Measurements from ENCODE around the gene ALOXE3. TPM values are rescaled to one million over a fixed set of nuclear protein-coding genes. Genes with fewer than 3 reads are reported as not detected.

The ALOXE3 gene
- total RNA-seq, 1 donor from 2014 or later, result not detected

DNA sequence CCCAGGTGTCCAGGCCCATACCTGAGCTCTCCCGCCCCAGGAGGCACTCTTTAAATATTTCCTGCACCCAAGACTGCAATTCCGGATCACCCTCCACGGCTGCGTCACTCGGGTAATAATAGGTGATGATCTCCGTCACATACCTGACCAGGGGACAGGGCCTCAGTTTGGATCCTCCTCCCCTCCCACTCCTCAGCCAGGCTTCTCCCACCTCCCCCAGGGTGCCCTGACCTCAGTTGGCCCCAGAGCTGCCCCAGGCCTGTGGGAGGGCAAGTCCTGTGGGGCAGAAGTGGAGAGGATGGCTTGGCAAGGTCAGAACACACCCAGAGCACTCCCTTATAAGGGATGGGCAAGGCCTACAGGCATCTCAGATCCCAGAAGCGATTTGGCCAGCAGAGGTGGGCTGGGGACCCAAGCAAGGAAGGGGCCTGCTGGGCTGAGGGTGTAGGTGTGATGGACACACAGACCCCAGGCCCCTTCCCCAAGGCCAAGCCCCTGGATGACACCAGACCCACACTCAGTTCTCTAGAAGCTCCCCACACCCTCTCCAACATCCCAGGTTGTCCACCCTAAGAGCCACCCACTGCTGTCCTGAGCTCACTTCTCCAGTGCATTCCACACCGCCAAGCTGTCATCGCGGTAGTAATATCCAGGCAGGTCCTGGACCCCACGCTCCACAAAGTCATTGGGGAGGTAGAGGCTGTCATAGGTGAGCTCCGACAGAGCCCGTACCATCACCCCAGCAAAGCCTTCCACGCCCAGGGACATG is 42.6 kb downstream of the ALOXE3 start:
- peaks cover 2% of the 10 kb centered on the region for H3K36me3 Mint-ChIP-seq
- H3K9me3 Mint-ChIP-seq, result peaks cover 8% of the 10 kb centered on the region
- Histone ChIP-seq H3K27me3 (peaks cover 99% of the 10 kb centered on the region), H2AFZ (replicated peaks) (no peak overlapping the region), H3K4me2 (no peak overlapping the region), H3K27ac (no peak overlapping the region), H3K9me3 (ENCODE audit: low read depth) (no peaks in the 10 kb centered on the region), H4K20me1 (ENCODE audit: low read depth) (peaks cover 13% of the 10 kb centered on the region), H3K79me2 (ENCODE audit: low read depth) (no peaks in the 10 kb centered on the region), H3K9ac (no peak overlapping the region), H3K4me3 (no peak overlapping the region), H3K4me1 (peaks cover 15% of the 10 kb centered on the region), H3K36me3 (no peaks in the 10 kb centered on the region), H3F3A (ENCODE audit: low read depth) (no peaks in the 10 kb centered on the region)
- H3K27ac Mint-ChIP-seq, result no peak overlapping the region
- no peak for TF ChIP-seq EZH2 (IDR thresholded peaks at IDR 0.05)
- TF ChIP-seq, protein P1, sequence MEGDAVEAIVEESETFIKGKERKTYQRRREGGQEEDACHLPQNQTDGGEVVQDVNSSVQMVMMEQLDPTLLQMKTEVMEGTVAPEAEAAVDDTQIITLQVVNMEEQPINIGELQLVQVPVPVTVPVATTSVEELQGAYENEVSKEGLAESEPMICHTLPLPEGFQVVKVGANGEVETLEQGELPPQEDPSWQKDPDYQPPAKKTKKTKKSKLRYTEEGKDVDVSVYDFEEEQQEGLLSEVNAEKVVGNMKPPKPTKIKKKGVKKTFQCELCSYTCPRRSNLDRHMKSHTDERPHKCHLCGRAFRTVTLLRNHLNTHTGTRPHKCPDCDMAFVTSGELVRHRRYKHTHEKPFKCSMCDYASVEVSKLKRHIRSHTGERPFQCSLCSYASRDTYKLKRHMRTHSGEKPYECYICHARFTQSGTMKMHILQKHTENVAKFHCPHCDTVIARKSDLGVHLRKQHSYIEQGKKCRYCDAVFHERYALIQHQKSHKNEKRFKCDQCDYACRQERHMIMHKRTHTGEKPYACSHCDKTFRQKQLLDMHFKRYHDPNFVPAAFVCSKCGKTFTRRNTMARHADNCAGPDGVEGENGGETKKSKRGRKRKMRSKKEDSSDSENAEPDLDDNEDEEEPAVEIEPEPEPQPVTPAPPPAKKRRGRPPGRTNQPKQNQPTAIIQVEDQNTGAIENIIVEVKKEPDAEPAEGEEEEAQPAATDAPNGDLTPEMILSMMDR (IDR thresholded peaks at IDR 0.05), result no peak
- TF ChIP-seq EZH2phosphoT487 (IDR thresholded peaks at IDR 0.05), result no peak
- DNase-seq (ENCODE audit: low spot score), result no peak
- H3K4me1 Mint-ChIP-seq, result peaks cover 19% of the 10 kb centered on the region
- peaks cover 69% of the 10 kb centered on the region for H3K27me3 Mint-ChIP-seq (ENCODE audit: insufficient read depth, low read depth)
- peak overlapping the region; percentile 43 for H3K4me3 Mint-ChIP-seq

DNA sequence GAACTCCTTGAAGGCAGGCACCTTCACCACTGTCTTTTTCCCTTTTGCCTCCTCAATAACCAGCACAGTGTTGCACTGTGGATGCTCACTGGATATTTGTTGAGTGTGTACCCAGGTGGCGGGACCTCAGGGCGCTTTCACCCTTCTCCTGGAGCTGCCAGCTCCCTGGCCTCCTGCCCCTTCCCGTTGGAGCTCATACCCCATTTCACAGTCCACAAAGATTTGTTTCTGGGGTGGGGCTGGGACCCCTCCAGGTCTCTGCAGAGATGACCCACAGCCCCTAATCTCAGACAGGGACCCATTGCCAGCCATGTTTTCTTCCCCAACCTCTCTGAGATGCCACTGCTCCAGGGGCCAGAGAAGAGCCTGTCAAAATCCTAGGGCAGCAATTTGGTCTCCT is 43.2 kb downstream of the ALOXE3 start:
- peaks cover 13% of the 10 kb centered on the region for H4K20me1 ChIP-seq (ENCODE audit: low read depth)
- H3K27ac ChIP-seq, result no peak overlapping the region
- DNase-seq (ENCODE audit: low spot score), result no peak
- peaks cover 11% of the 10 kb centered on the region for H3K4me1 ChIP-seq
- no peaks in the 10 kb centered on the region for H3K9me3 ChIP-seq (ENCODE audit: low read depth)
- Mint-ChIP-seq H3K27me3 (ENCODE audit: insufficient read depth, low read depth) (peaks cover 71% of the 10 kb centered on the region), H3K9me3 (peaks cover 8% of the 10 kb centered on the region), H3K36me3 (peaks cover 2% of the 10 kb centered on the region), H3K27ac (no peak overlapping the region), H3K4me1 (peaks cover 19% of the 10 kb centered on the region), H3K4me3 (peak overlapping the region; percentile 66)
- H3K4me2 ChIP-seq, result no peak overlapping the region
- no peak overlapping the region for H2AFZ ChIP-seq (replicated peaks)
- no peaks in the 10 kb centered on the region for H3F3A ChIP-seq (ENCODE audit: low read depth)
- H3K36me3 ChIP-seq, result no peaks in the 10 kb centered on the region
- H3K4me3 ChIP-seq, result no peak overlapping the region
- H3K9ac ChIP-seq, result no peak overlapping the region
- peaks cover 99% of the 10 kb centered on the region for H3K27me3 ChIP-seq
- H3K79me2 ChIP-seq (ENCODE audit: low read depth), result no peaks in the 10 kb centered on the region
- TF ChIP-seq, protein P1 (IDR thresholded peaks at IDR 0.05), result no peak
- TF ChIP-seq EZH2phosphoT487 (IDR thresholded peaks at IDR 0.05), result no peak
- TF ChIP-seq EZH2 (IDR thresholded peaks at IDR 0.05), result no peak

DNA sequence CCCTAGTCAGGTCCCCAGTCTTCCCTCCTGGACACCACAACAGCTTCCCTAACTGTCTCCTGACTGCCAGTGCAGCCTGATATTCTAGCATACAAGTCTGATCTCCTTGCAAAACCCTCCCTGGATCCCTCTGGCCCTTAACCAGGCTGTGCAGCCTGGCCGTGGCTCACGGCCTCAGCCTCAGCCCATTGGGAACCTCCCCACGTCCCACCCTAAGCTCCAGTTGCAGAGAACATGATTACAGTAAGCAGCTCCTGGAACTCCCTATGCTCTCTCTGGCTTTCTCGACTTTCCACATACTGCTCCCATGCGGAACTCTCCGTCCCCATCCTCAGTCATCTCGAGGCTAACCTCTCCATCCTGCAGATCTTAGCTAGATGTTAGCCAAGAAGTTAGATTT is 43.8 kb downstream of the ALOXE3 start:
- H3K27ac ChIP-seq, result no peak overlapping the region
- no peak overlapping the region for H3K9ac ChIP-seq
- Mint-ChIP-seq H3K27ac (no peak overlapping the region), H3K4me3 (peak overlapping the region; percentile 66), H3K27me3 (ENCODE audit: insufficient read depth, low read depth) (peaks cover 74% of the 10 kb centered on the region), H3K4me1 (peaks cover 19% of the 10 kb centered on the region), H3K36me3 (peaks cover 2% of the 10 kb centered on the region), H3K9me3 (peaks cover 8% of the 10 kb centered on the region)
- H2AFZ ChIP-seq (replicated peaks), result no peak overlapping the region
- H3K4me3 ChIP-seq, result no peak overlapping the region
- H3K36me3 ChIP-seq, result no peaks in the 10 kb centered on the region
- H3K79me2 ChIP-seq (ENCODE audit: low read depth), result no peaks in the 10 kb centered on the region
- TF ChIP-seq, protein P1 (IDR thresholded peaks at IDR 0.05), result no peak
- TF ChIP-seq EZH2 (IDR thresholded peaks at IDR 0.05) (no peak), EZH2phosphoT487 (IDR thresholded peaks at IDR 0.05) (no peak)
- no peaks in the 10 kb centered on the region for H3K9me3 ChIP-seq (ENCODE audit: low read depth)
- peaks cover 100% of the 10 kb centered on the region for H3K27me3 ChIP-seq
- H4K20me1 ChIP-seq (ENCODE audit: low read depth), result peaks cover 13% of the 10 kb centered on the region
- H3K4me2 ChIP-seq, result no peak overlapping the region
- DNase-seq (ENCODE audit: low spot score), result no peak
- H3K4me1 ChIP-seq, result peaks cover 11% of the 10 kb centered on the region
- H3F3A ChIP-seq (ENCODE audit: low read depth), result no peaks in the 10 kb centered on the region

Measured in neural progenitor cell (in vitro differentiated cells).